ENCODE results near the gene DUOX1.
"Not testable (repeated sequence)": the region's sequence is repeated elsewhere in the genome, so short reads cannot be mapped to it uniquely, and the experiment has no call there.

Gene DUOX1

GRCh38 chr15:45129651-45130129 is at the start of gene DUOX1, which contains the start of gene DUOXA1:
TSS of gene DUOX1 (plus strand) at chr15:45129994. CDS start at chr15:45131967, 1,973 bp downstream.
TSS of gene DUOXA1 (minus strand) at chr15:45129879. CDS start at chr15:45123014, 6,865 bp downstream.
- DNase-seq = no peak

- DNase-seq = not testable (repeated sequence)
These were observed 49.2 kb upstream of the DUOX1 start for GRCh38 chr15:45080593-45080992.

DNA sequence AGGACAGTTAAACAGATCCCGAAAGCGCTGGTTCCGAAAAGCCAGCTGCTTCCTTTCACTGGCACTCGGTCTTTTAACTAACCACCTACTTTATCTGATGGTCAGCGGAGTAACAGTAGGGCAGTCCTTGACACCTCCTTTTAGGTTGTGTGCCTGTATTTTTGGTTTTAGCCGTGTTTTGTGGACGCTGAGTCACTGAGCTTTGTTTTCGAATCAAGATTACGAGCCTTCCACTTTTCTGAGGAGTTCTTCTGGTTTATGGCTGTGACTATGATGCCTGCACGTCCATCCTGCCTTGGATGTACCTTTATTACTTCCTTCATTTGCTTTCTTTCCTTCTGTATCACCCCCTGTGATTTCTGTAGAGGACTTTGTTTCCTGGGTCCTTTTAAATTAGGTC is 47.4 kb upstream of the DUOX1 start:
- DNase-seq = not testable (repeated sequence)

GRCh38 chr15:45083223-45083622 is 46.6 kb upstream of the DUOX1 start:
- DNase-seq = no peak

DNA sequence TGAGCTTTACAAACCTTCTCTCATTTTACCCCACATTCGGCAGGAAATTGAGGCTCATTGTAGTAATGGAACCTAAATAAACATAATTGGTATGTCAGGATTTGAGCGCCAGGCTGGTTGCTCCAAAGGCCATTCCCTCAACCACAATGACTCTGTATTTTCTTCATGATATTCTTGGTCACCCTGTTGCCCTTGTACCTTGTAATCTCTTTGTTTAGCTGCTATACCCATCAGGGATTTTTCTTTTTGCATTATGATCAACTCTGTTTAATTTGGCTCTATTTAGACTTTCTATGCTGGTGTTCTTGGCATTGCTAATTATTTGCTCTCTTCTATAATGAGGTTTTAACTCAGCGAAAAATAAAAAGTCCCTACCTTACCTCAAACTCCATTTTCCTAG is 45.6 kb upstream of the DUOX1 start:
- DNase-seq = no peak

DNA sequence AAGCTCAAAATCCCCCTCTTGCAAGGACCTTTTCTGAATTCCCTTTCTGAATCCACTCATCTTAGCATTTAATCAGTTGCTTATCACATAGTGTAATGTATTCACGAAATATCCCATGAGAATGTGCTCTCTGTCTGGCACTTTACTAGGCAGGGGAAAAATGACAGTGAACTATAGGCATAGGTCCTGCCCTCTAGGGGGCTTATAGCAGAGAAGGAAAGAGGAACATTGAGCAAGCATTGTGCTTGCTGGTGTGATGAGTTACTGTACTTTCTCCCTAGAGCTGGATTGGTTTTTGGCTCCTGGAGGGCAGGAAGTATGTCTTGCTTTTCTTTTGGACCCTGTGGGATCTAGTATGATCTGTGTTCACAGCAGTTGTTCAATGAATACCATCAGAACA is 42.3 kb upstream of the DUOX1 start:
- no peak for DNase-seq

GRCh38 chr15:45088801-45089711 is 40.7 kb upstream of the DUOX1 start:
- DNase-seq = no peak

DNA sequence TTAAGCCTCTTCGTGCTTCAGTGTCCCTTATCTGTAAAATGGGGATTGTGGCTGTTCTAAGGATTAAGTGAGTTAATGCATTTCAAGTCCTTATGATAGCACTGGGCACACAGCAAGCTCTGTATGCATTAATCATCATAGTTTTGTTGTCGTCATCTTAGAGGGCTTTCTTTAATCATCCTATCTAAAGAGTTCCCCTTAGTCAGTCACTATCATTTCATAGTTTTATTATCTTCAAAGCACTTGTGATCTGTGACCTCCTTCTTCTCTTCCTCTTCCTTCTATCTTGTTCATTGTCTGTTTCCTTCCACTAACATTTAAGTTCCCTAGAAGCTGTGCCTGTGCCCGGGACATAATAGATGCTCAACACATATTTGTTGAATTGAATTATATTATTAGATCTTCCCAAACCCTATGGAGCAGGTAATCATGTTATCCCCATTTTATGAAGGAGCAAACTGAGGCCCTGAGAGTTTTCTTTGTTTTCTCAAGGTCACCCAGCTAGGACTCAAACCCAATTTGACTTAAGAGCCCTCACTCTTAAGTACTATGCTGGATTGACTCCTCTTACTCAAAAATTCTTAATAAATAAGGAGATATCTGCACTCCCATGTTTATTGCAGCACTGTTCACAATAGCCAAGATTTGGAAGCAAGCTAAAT is 40.0 kb upstream of the DUOX1 start:
- no peak for DNase-seq

DNA sequence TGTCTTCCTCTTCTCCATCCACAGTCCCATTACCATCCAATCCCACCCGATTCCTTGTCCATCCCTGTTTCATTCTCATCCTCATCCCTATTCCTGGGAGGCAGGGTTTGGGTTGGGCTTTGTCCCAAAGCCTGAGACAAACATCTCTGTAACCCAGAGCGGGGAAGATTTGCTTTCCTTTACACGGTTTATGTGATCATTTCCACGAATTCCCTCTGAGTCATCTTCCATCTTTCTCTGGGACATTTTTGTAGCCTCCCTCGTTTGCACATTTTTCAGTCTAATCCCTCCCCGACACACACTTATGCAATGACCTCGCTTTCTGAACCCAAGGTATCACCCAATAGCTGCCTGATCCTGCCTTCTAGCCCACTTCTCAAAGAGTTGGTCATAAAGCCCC is 38.6 kb upstream of the DUOX1 start:
- no peak for DNase-seq

GRCh38 chr15:45091576-45091975 is 38.2 kb upstream of the DUOX1 start:
- no peak for DNase-seq

DNA sequence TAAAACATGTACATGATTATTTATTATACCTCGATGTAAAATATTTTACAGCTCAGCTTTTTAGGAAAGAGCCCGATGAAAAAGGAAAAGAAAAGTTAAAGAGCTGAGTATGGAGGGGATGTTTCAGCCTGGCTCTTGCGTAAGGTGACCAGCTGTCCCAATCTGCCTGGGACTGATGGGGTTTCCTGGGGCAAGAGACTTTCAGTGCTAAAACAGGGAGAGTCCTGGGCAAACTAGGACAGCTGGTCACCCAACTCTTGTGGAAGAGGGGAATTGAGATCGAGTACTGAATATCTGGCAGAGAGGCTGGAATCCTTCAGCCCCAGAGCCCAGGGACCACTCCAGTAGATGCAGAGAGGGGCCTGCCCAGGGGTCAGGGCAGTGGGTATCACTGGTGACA is 36.8 kb upstream of the DUOX1 start:
- DNase-seq = no peak

- DNase-seq = no peak
These were observed 36.0 kb upstream of the DUOX1 start for GRCh38 chr15:45093622-45094357.

- no peak for DNase-seq
These were observed 35.5 kb upstream of the DUOX1 start for GRCh38 chr15:45094358-45094730.

- no peak for DNase-seq
These were observed 34.1 kb upstream of the DUOX1 start for GRCh38 chr15:45095661-45096060.

GRCh38 chr15:45097466-45097865 is 32.3 kb upstream of the DUOX1 start:
- no peak for DNase-seq

- no peak for DNase-seq
These were observed 30.1 kb upstream of the DUOX1 start for GRCh38 chr15:45099549-45100165.

- DNase-seq = no peak
These were observed 28.7 kb upstream of the DUOX1 start for GRCh38 chr15:45100884-45101625.

DNA sequence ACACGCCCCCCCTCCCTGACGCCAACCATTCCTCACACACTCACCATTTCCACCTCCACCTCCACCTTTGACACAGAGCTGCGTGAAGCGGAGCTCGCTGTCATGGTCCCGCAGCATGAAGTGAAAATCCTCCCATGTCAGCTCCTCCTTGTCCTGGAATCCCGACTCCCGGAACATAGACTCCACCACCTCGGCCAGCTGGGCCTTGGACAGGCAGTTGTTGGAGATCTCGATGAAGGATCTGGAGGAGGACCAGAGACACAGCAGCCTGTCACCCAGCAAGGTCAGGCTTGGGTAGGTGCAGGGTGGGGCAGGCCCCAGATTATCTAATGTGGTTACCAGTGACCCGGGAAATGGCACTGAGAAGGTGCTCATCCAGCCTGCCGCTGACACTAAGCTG is 28.0 kb upstream of the DUOX1 start:
- DNase-seq = no peak

DNA sequence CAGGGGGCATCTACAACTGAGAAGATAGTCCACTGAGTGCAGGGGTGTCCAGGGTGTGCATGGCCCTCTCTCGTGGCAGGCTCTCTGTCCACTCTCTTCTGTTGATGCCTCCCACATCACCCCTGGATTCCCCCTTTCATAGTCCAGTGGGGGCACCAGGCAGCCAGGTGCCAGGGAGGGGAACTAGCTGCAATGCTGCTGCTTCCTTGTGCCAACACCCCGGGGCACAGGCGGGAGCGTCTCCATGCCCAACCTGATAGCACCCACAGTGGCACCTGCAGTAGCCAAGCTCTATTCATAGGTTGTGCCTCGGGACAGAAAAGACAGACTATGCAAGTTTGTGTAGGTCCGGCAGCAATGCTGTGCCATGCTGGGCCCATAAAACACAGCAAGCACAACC is 27.6 kb upstream of the DUOX1 start:
- DNase-seq = no peak

DNA sequence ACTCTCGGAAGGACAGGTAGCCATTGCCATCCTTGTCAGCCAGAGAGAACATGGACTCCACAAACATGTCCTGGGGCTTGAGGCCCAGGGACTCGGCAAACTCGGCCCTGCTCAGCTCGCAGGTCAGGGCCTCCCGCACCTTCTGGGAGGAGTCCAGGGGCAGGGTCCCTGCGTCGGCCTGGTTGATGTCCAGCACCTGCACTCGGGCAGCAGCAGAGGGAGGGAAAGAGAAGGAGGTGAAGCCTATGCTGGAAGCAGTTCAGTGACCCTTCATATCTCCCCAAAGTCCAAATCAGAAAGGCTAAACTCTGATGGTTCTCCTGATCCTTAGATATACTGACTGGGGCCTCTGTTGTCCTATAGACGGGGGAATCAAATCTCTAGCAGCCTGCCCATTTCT is 25.6 kb upstream of the DUOX1 start:
- not testable (repeated sequence) for DNase-seq

DNA sequence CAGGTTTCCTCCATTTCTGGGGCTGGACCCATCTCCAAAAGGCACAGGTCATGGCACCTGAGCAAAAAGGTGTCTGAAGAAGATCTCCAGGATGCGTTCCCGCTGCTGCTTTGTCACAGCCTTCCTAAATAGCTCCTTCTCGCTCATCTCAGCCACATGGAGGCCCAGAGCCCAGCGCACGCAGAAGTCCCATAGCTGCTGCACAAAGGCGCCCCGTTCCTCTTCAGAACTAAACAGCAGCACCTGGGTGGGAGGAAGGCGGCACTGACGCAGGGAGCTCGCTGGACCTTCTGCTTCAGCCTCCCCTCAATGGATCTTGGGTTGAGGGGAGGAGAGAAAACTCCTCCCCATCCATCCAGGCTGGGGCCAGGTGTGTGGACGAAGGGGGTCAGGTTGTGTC is 24.2 kb upstream of the DUOX1 start:
- no peak for DNase-seq
